Brain microvascular endothelial cell (primary cell): ENCODE data around the gene DCAF17.
A peak's percentile ranks its signal among the peaks of the same experiment; 100 is the strongest.

ENCODE experiments used
- DNase-seq: peaks from one replicate; pipeline ENCODE4 v3.0.0-alpha.2; 2020
- H3K27ac ChIP-seq: fragments of 250-450 bp; sonication (Bioruptor Pico); 2 replicates; pipeline ENCODE4 v1.5.1; 2020; ENCODE audit warnings: mild to moderate bottlenecking, moderate library complexity
- H3K27me3 ChIP-seq: fragments of 250-450 bp; sonication (Bioruptor Pico); replicated peaks from 2 replicates; pipeline ENCODE4 v1.5.1; 2020; ENCODE audit warnings: mild to moderate bottlenecking
- H3K36me3 ChIP-seq: fragments of 250-450 bp; sonication (Bioruptor Pico); replicated peaks from 2 replicates; pipeline ENCODE4 v1.5.1; 2020; ENCODE audit warnings: mild to moderate bottlenecking
- H3K4me3 ChIP-seq: 2 replicates; pipeline ENCODE4 v1.5.1; 2011; ENCODE audit warnings: low read depth, mild to moderate bottlenecking, control low read depth, low read length, moderate library complexity
- in situ Hi-C: cut with HindIII; loops from 2 replicates; pipeline ENCODE4 v1.10.0; 2017; ENCODE audit warnings: low sequenced_read_pairs, low pct_ligation_motif_present
- TF ChIP-seq, protein P1 (sequence below): IDR thresholded peaks from 2 replicates; pipeline ENCODE4 v1.5.1; 2011; ENCODE audit warnings: low read depth, mild to moderate bottlenecking, moderate library complexity, low read length, control low read depth, inconsistent platforms; ENCODE audit errors: missing control alignments

Gene DCAF17

DNA sequence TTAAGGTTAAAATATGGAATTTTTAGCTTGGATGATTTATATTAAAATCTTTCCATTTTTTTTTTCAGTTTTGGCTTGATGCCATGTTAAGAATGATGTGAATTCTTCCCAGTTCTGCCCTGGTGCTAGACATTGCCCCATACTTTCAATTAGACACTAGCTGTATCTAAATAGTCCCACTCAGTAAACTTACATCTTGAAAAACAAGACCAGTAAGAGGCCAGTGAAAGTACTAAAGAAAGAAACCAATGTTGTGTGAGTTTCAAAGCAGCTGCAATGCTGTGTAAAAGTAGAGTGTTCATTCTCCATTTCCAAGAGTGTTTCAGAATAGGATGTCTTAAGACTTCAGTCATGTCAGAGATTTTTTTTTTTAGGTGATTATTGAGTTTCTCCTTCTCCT is 48.3 kb downstream of the DCAF17 start:
- H3K27me3 ChIP-seq: no peaks in the 10 kb centered on the region
- no peaks in the 10 kb centered on the region for H3K36me3 ChIP-seq
- TF ChIP-seq, protein P1, sequence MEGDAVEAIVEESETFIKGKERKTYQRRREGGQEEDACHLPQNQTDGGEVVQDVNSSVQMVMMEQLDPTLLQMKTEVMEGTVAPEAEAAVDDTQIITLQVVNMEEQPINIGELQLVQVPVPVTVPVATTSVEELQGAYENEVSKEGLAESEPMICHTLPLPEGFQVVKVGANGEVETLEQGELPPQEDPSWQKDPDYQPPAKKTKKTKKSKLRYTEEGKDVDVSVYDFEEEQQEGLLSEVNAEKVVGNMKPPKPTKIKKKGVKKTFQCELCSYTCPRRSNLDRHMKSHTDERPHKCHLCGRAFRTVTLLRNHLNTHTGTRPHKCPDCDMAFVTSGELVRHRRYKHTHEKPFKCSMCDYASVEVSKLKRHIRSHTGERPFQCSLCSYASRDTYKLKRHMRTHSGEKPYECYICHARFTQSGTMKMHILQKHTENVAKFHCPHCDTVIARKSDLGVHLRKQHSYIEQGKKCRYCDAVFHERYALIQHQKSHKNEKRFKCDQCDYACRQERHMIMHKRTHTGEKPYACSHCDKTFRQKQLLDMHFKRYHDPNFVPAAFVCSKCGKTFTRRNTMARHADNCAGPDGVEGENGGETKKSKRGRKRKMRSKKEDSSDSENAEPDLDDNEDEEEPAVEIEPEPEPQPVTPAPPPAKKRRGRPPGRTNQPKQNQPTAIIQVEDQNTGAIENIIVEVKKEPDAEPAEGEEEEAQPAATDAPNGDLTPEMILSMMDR: no peak
- in situ Hi-C loops: no loop called here
- H3K27ac ChIP-seq: no peak overlapping the region
- H3K4me3 ChIP-seq: no peak overlapping the region
- no peak for DNase-seq

DNA sequence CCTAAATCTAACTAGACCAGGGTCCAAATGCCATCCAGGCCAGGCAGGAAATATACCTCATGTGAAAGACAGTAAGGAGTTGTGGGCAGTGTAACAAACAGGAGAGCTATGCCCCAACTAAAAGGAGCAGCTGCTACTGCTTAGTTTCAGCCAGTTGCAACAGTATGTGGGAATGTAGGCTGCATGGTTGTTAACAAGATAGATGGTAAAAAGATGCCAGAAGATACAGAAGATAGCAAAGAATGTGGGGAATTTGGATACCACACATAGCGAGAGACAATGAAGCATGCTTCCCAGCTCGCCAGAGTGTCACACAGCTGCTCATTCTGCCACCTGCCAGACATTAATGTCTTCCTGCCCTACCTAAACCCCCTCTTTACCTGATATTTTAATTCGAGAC is 48.9 kb downstream of the DCAF17 start:
- TF ChIP-seq, protein P1: no peak
- Histone ChIP-seq H3K27ac (no peak overlapping the region), H3K36me3 (no peaks in the 10 kb centered on the region), H3K4me3 (no peak overlapping the region), H3K27me3 (no peaks in the 10 kb centered on the region)
- DNase-seq: peak; percentile 10
- in situ Hi-C loops: no loop called here

DNA sequence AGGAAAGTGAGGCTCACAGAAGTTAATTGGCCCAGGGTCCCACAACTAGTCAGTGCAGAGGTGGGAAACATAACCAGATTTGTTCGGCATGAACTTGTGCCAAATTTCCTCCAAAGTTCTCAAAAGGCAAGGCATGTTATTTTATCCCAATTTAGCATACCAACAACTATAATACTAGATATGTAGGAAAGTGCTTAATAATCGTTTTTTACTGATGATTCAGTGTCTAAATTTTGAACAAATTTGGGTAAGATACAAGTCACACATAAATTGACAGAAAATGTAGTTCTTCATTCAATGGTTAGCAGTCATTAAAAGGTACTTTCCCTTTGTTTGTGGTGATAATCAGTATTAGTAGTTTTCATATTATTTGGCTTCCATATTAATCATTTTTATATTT is 49.8 kb downstream of the DCAF17 start:
- H3K27me3 ChIP-seq: no peaks in the 10 kb centered on the region
- DNase-seq: no peak
- no peak overlapping the region for H3K27ac ChIP-seq
- TF ChIP-seq, protein P1: no peak
- in situ Hi-C loops: no loop called here
- no peak overlapping the region for H3K4me3 ChIP-seq
- H3K36me3 ChIP-seq: no peaks in the 10 kb centered on the region

DNA sequence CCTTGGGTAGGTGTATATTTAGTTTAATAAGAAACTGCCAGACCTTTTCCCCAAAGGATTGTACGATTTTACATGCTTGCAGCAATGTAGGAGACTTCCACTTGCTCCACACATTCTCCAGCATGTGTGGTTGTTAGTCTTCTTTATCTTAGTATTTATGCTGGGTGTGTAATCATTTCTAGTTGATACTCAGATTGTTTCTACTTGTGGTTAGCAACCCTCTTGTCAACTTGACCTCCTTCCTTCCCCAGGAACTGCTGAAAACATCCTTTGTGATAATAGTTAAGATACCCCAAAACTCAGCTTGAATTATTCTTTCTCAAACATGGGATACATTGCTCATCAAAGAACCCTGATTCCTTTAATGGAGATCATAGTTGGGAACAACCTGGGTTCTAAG is 51.1 kb downstream of the DCAF17 start:
- no peaks in the 10 kb centered on the region for H3K27me3 ChIP-seq
- in situ Hi-C loops: no loop called here
- no peaks in the 10 kb centered on the region for H3K36me3 ChIP-seq
- peak; percentile 3 for DNase-seq
- H3K4me3 ChIP-seq: no peak overlapping the region
- no peak overlapping the region for H3K27ac ChIP-seq
- TF ChIP-seq, protein P1: no peak

DNA sequence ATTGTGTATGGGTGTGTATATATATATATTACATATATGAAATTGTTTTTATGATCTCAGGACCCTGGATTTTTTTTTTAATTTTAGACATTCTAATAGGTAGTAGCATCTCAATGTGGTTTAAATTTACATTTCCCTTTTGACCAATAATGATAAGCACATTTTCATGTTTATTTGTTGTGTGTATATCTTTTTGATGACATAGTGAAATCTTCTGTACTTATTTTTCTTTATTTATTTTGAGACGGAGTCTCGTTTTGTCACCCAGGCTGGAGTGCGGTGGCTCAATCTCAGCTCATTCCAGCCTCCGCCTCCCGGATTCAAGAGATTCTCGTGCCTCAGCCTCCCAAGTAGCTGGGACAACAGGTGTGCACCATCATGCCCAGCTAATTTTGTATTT is 53.2 kb downstream of the DCAF17 start:
- H3K36me3 ChIP-seq: no peaks in the 10 kb centered on the region
- H3K4me3 ChIP-seq: no peak overlapping the region
- in situ Hi-C loops: no loop called here
- H3K27ac ChIP-seq: no peak overlapping the region
- TF ChIP-seq, protein P1: no peak
- H3K27me3 ChIP-seq: no peaks in the 10 kb centered on the region
- no peak for DNase-seq

DNA sequence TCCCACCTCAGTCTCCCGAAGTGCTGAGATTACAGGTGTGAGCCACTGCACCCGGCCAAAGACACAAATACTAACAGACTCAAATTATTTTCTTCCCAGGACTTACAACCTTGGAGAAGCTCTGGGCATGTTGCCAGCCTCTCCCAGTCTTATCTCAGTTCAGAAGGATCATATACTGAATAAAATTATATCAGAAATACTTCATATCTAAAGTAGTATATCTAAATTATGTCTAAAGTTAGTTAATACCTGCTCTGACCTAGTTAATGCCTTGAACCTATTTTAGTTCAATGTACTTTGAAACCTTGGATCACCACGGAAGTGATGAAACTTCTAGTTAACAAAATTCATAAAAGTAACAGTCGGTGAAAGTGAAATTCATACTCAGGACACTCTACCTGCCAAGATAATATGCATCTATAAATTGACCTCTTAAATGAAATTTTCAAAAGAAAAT is 53.8 kb downstream of the DCAF17 start:
- Histone ChIP-seq H3K27ac (no peak overlapping the region), H3K36me3 (no peaks in the 10 kb centered on the region), H3K27me3 (no peaks in the 10 kb centered on the region), H3K4me3 (no peak overlapping the region)
- in situ Hi-C loops: no loop called here
- TF ChIP-seq, protein P1: no peak
- no peak for DNase-seq
